22Rv1 (cell line): Measurements from ENCODE around the gene COL1A1.

Experiments
- ZFX ChIP-seq: fragments of 450-650 bp; IDR thresholded peaks from 2 replicates; pipeline ENCODE4 v1.6.1; 2017; ENCODE audit warnings: antibody characterized with exemption, borderline replicate concordance
- TF ChIP-seq, protein P1 (sequence below): fragments of 450-650 bp; IDR thresholded peaks from 2 replicates; pipeline ENCODE4 v1.5.1; 2017; ENCODE audit warnings: mild to moderate bottlenecking

DNA sequence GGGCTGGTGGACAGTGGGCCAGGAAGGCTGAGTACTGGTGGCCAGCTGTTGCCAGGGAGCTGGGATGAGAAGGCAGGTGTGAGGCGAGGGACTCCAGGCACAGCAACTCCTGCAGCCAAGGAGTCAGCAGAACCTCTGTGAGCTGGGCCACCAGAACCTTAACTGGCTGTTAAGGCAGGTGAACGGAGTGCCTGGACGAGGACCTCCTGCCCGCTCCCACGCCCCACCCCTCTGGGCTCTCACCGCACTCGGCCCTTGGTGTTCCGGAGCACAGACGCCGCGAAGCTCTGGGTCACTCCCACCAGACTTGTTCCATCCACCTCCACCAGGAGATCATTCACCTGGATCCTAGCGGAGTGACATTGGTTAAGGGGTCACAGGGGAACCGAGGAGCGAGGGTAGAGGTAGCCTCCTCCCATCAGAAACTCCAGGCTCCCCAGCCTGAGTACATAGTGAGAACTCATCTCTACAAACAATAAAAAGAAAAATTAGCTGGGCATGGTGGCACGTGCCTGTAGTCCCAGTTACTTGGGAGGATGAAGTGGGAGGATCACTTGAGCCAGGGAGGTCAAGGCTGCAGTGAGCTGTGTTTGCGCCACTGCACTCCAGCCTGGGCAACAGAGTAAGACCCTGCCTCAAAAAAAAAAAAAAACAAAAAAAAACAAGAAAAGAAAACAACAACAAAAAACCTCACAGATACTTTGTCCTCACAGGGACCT, 60.2 kb downstream of the COL1A1 start:
- TF ChIP-seq, protein P1, sequence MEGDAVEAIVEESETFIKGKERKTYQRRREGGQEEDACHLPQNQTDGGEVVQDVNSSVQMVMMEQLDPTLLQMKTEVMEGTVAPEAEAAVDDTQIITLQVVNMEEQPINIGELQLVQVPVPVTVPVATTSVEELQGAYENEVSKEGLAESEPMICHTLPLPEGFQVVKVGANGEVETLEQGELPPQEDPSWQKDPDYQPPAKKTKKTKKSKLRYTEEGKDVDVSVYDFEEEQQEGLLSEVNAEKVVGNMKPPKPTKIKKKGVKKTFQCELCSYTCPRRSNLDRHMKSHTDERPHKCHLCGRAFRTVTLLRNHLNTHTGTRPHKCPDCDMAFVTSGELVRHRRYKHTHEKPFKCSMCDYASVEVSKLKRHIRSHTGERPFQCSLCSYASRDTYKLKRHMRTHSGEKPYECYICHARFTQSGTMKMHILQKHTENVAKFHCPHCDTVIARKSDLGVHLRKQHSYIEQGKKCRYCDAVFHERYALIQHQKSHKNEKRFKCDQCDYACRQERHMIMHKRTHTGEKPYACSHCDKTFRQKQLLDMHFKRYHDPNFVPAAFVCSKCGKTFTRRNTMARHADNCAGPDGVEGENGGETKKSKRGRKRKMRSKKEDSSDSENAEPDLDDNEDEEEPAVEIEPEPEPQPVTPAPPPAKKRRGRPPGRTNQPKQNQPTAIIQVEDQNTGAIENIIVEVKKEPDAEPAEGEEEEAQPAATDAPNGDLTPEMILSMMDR: no peak
- no peak for TF ChIP-seq ZFX
